ENCODE measurements around the gene ADRA2B.
"Not testable (repeated sequence)": the region's sequence is repeated elsewhere in the genome, so short reads cannot be mapped to it uniquely, and the experiment has no call there.

- TF ChIP-seq CTCF, POLR2A (IDR thresholded peaks at IDR 0.05): not testable (repeated sequence)
Observed at GRCh38 chr2:96064760-96065159, 51.6 kb downstream of the ADRA2B start.
